ENCODE data around the gene SH3D19. TPM values are rescaled to one million over a fixed set of nuclear protein-coding genes. Genes with fewer than 3 reads are reported as not detected.

Gene SH3D19
- total and polyA plus RNA-seq, 2 of the 4 experiments (the other 2 are of a cell fraction): 14.4 to 27.2 TPM

- Histone ChIP-seq H4K91ac (ENCODE audit: insufficient read depth, low read depth, low read length) (no peak overlapping the region), H4K20me1 (ENCODE audit: insufficient read depth, low read length) (no peaks in the 10 kb centered on the region), H2AK9ac (replicated peaks; ENCODE audit: low read depth, low read length, poor library complexity) (no peak overlapping the region), H3K79me1 (ENCODE audit: low read depth in 1 of 2, low read length in 2 of 2) (no peaks in the 10 kb centered on the region), H3K56ac (ENCODE audit: extremely low read depth, insufficient read depth, low read length) (no peak overlapping the region), H2AFZ (replicated peaks; ENCODE audit: low read length, poor library complexity) (no peak overlapping the region), H2BK5ac (ENCODE audit: low read depth, low read length, poor library complexity, severe bottlenecking) (no peak overlapping the region), H4K8ac (ENCODE audit: low read depth in 2 of 2, low read length in 2 of 2) (no peak overlapping the region), H3K9me3 (ENCODE audit: control insufficient read depth, insufficient read depth, low read length) (no peaks in the 10 kb centered on the region), H3K27me3 (ENCODE audit: control insufficient read depth, insufficient read depth, low read length) (peaks cover 3% of the 10 kb centered on the region), H3K4ac (ENCODE audit: low read depth, low read length) (no peak overlapping the region), H3K36me3 (ENCODE audit: control insufficient read depth, insufficient read depth, low read length) (no peaks in the 10 kb centered on the region), H3K23ac (ENCODE audit: low read depth, low read length) (no peak overlapping the region), H2BK15ac (ENCODE audit: low read depth, low read length) (no peak overlapping the region), H2AK5ac (ENCODE audit: low read depth, low read length) (no peak overlapping the region), H2BK120ac (ENCODE audit: low read depth, low read length) (no peak overlapping the region), H3K27ac (ENCODE audit: insufficient read depth, low read length) (no peak overlapping the region), H3K14ac (replicated peaks; ENCODE audit: low read depth, low read length) (no peak overlapping the region), H3K18ac (ENCODE audit: low read depth, low read length) (no peak overlapping the region), H3K4me3 (ENCODE audit: insufficient read depth, low read depth, low read length) (no peak overlapping the region), H3K4me2 (ENCODE audit: low read depth, low read length) (no peak overlapping the region), H3K4me1 (ENCODE audit: control insufficient read depth, insufficient read depth, low read length) (peaks cover 2% of the 10 kb centered on the region; the same call in 1 of the 2 replicates), H2BK20ac (ENCODE audit: low read depth, low read length) (no peak overlapping the region), H3K9ac (ENCODE audit: low read depth, low read length) (no peak overlapping the region), H4K5ac (ENCODE audit: low read depth, low read length) (no peak overlapping the region), H3K9me1 (ENCODE audit: insufficient read depth, low read length) (no peaks in the 10 kb centered on the region)
- POLR2A ChIA-PET (ENCODE audit: unreplicated experiment): no interaction called here
- ATAC-seq (ENCODE audit: low read depth) (no peak), DNase-seq (no peak)
- dilution Hi-C loops (cut with HindIII; ENCODE audit: low sequenced_read_pairs, unreplicated experiment) (no loop called here), intact Hi-C loops (cut with micrococcal nuclease) (no loop called here), in situ Hi-C loops (cut with MboI; ENCODE audit: low sequenced_read_pairs) (no loop called here)
- BruUV-seq (replicated peaks): no TSS peak
- TF ChIP-seq RAD21 (IDR thresholded peaks at IDR 0.05; ENCODE audit: low read length) (no peak), USF2 (IDR thresholded peaks at IDR 0.05; ENCODE audit: low read depth, low read length) (no peak), ELK1 (IDR thresholded peaks at IDR 0.05; ENCODE audit: borderline replicate concordance, low read depth, low read length) (no peak), MXI1 (IDR thresholded peaks at IDR 0.05; ENCODE audit: borderline replicate concordance, low read depth, low read length) (no peak), NFE2L2 (IDR thresholded peaks at IDR 0.05; ENCODE audit: low read depth, low read length) (no peak), BHLHE40 (IDR thresholded peaks at IDR 0.05; ENCODE audit: low read depth, low read length) (no peak), SMC3 (IDR thresholded peaks at IDR 0.05; ENCODE audit: low read depth, low read length) (no peak), CTCF (conservative IDR thresholded peaks at IDR 0.05; ENCODE audit: low read depth, low read length) (no peak), CHD1 (IDR thresholded peaks at IDR 0.05; ENCODE audit: low read depth, low read length) (no peak), FOS (IDR thresholded peaks at IDR 0.05; ENCODE audit: low read depth, low read length) (no peak), POLR2A (IDR thresholded peaks at IDR 0.05; ENCODE audit: low read depth, low read length) (no peak), MAZ (IDR thresholded peaks at IDR 0.05; ENCODE audit: borderline replicate concordance, low read depth, low read length) (no peak), RFX5 (IDR thresholded peaks at IDR 0.05; ENCODE audit: low read depth, low read length) (no peak), CEBPB (IDR thresholded peaks at IDR 0.05; ENCODE audit: low read depth, low read length) (no peak), MAFK (IDR thresholded peaks at IDR 0.05; ENCODE audit: low read depth, low read length) (no peak), RCOR1 (IDR thresholded peaks at IDR 0.05; ENCODE audit: insufficient replicate concordance, low read length) (no peak)
- WGBS, 2 experiments (ENCODE audit: extremely low coverage in 2 of 2, insufficient read length in 1 of 2): 80% methylated on average over 2 of the region's 2 CpGs; no CpG with 5 or more reads in 1 of the 2 experiments
- CTCF ChIA-PET: no interaction called here
These were observed 14.1 kb upstream of the SH3D19 start for GRCh38 chr4:151339467-151339866.
